Endothelial cell of umbilical vein (primary cell): ENCODE results near the gene SLC12A8. TPM values are rescaled to one million over a fixed set of nuclear protein-coding genes. Genes with fewer than 3 reads are reported as not detected.

Experiments
- BruUV-seq: library from RNA; stranded (reverse); fragments of 400-500 nt; replicated peaks from 2 replicates; lab custom pipeline; 2021; lab: Mats Ljungman, UMichigan
- CTCF ChIA-PET: fragments of 300-600, 350-600 bp; sonication (Branson Sonifier 250); formaldehyde crosslinking; loops from one replicate; lab custom pipeline; 2021; ENCODE audit warnings: antibody characterized with exemption, inconsistent platforms; lab: Charles Lee
- POLR2A ChIA-PET: fragments of 300-600, 350-600 bp; sonication (Branson Sonifier 250); formaldehyde crosslinking; loops from one replicate; lab custom pipeline; 2021; ENCODE audit warnings: antibody characterized with exemption, inconsistent platforms; lab: Charles Lee
- DNase-seq: peaks from one replicate; pipeline ENCODE4 v3.0.0-alpha.2; 2011; ENCODE audit warnings: low read depth, low spot score
- FAIRE-seq: peaks from 2 replicates; lab custom pipeline; 2011; peaks lifted over from hg19 to GRCh38; lab: Jason Lieb, UNC
- H2AFZ ChIP-seq: 2 replicates; pipeline ENCODE4 v1.6.0; 2012; ENCODE audit warnings: low read depth, low read length, control low read depth, inconsistent platforms
- H3K27ac ChIP-seq: 2 replicates; pipeline ENCODE4 v1.5.1; 2011; ENCODE audit warnings: low read depth, mild to moderate bottlenecking, control low read depth, low read length, moderate library complexity; ENCODE audit not compliant: insufficient read depth
- H3K27me3 ChIP-seq, 2 experiments: 2 replicates each; pipeline versions ENCODE4 v1.6.0 to v1.6.1; 2011; ENCODE audit warnings: low read length in 2 of 2, mixed read lengths in 1 of 2; ENCODE audit not compliant: control insufficient read depth in 2 of 2, insufficient read depth in 2 of 2
- H3K36me3 ChIP-seq, 2 experiments: 2 replicates in 1 of 2; 3 replicates in 1 of 2; pipeline ENCODE4 v1.5.1; 2011; ENCODE audit warnings: low read length in 2 of 2, mild to moderate bottlenecking in 1 of 2, moderate library complexity in 1 of 2; ENCODE audit not compliant: control insufficient read depth in 2 of 2, insufficient read depth in 2 of 2; ENCODE audit errors: extremely low read depth in 1 of 2
- H3K4me1 ChIP-seq: 3 replicates; pipeline ENCODE4 v1.5.1; 2011; ENCODE audit warnings: mild to moderate bottlenecking, low read length; ENCODE audit not compliant: control insufficient read depth, insufficient read depth; ENCODE audit errors: extremely low read depth
- H3K4me2 ChIP-seq: 2 replicates; pipeline ENCODE4 v1.6.1; 2011; ENCODE audit warnings: low read length, control low read depth, mixed read lengths; ENCODE audit not compliant: insufficient read depth
- H3K4me3 ChIP-seq, 3 experiments: fragments of 200-600 bp in 1 of 3; sonication (generic), shearing (Covaris generic) in 1 of 3; replicated peaks in 1 of 3; 2 replicates each; pipeline ENCODE4 v1.5.1; 2011 to 2016; ENCODE audit warnings: control low read depth in 3 of 3, low read length in 3 of 3, mild to moderate bottlenecking in 2 of 3, inconsistent platforms in 1 of 3, low read depth in 1 of 3, moderate library complexity in 1 of 3; ENCODE audit not compliant: insufficient read depth in 1 of 3
- H3K79me2 ChIP-seq: 2 replicates; pipeline ENCODE4 v1.6.0; 2012; ENCODE audit warnings: low read length, inconsistent platforms; ENCODE audit not compliant: control insufficient read depth, insufficient read depth
- H3K9ac ChIP-seq: replicated peaks from 2 replicates; pipeline ENCODE3; 2011; ENCODE audit warnings: low read length, control low read depth; ENCODE audit not compliant: insufficient read depth; ENCODE audit errors: extremely low read depth
- H3K9me1 ChIP-seq: replicated peaks from 3 replicates; pipeline ENCODE4 v1.6.0; 2011; ENCODE audit warnings: mild to moderate bottlenecking, low read length; ENCODE audit not compliant: control insufficient read depth, insufficient read depth; ENCODE audit errors: extremely low read depth
- H3K9me3 ChIP-seq: replicated peaks from 2 replicates; pipeline ENCODE4 v1.5.1; 2012; ENCODE audit warnings: low read length, inconsistent platforms; ENCODE audit not compliant: control insufficient read depth, insufficient read depth
- H4K20me1 ChIP-seq: replicated peaks from 2 replicates; pipeline ENCODE3; 2011; ENCODE audit warnings: mild to moderate bottlenecking, low read length; ENCODE audit not compliant: control insufficient read depth, insufficient read depth; ENCODE audit errors: extremely low read depth
- CTCF ChIP-seq, 2 donors: IDR thresholded peaks; 1 replicate in 1 of 2; 2 replicates in 1 of 2; pipeline ENCODE4 v1.5.1; 2011; ENCODE audit warnings: low read length in 2 of 2, mild to moderate bottlenecking in 2 of 2, moderate library complexity in 2 of 2, control low read depth in 1 of 2, inconsistent platforms in 1 of 2, low read depth in 1 of 2; ENCODE audit not compliant: insufficient read depth in 1 of 2; ENCODE audit errors: extremely low read depth in 1 of 2
- EZH2 ChIP-seq: IDR thresholded peaks from 2 replicates; pipeline ENCODE4 v1.6.1; 2012; ENCODE audit warnings: borderline replicate concordance, low read depth, mild to moderate bottlenecking, moderate library complexity, low read length, inconsistent platforms; ENCODE audit not compliant: severe bottlenecking
- FOS ChIP-seq: IDR thresholded peaks from 2 replicates; pipeline ENCODE4 v1.6.1; 2011; ENCODE audit warnings: mild to moderate bottlenecking, low read length, moderate library complexity, borderline replicate concordance; ENCODE audit not compliant: insufficient read depth
- GATA2 ChIP-seq: IDR thresholded peaks from 2 replicates; pipeline ENCODE4 v1.7.0; 2011; ENCODE audit warnings: low read depth, mild to moderate bottlenecking, moderate library complexity, mixed read lengths, low read length; ENCODE audit not compliant: insufficient read length, insufficient read depth
- JUN ChIP-seq: IDR thresholded peaks from 2 replicates; pipeline ENCODE4 v1.6.1; 2011; ENCODE audit warnings: borderline replicate concordance, low read depth; ENCODE audit not compliant: insufficient read length, insufficient read depth
- MAX ChIP-seq: IDR thresholded peaks from 2 replicates; pipeline ENCODE4 v1.6.1; 2011; ENCODE audit not compliant: insufficient read depth, insufficient read length
- MYC ChIP-seq: IDR thresholded peaks from one replicate; pipeline ENCODE4 v1.6.1; 2011; ENCODE audit warnings: mild to moderate bottlenecking, low read depth, low read length
- POLR2A ChIP-seq: IDR thresholded peaks from 2 replicates; pipeline ENCODE4 v1.6.1; 2012; ENCODE audit warnings: low read depth, mild to moderate bottlenecking, control low read depth, low read length
- POLR2AphosphoS5 ChIP-seq: IDR thresholded peaks from 2 replicates; pipeline ENCODE4 v1.6.1; 2012; ENCODE audit warnings: low read depth, mild to moderate bottlenecking, control low read depth, low read length, moderate library complexity; ENCODE audit not compliant: insufficient read depth
- dilution Hi-C: fragments of 300-500 bp; cut with MboI; formaldehyde crosslinking; loops from one replicate; pipeline ENCODE4 v1.15.0; 2019; ENCODE audit warnings: low sequenced_read_pairs; ENCODE audit not compliant: extremely low pct_ligation_motif_present
- intact Hi-C: fragments of 100-400 bp; cut with micrococcal nuclease; formaldehyde crosslinking; loops from one replicate; pipeline ENCODE4 v1.10.0; 2022
- polyA plus RNA-seq, 4 experiments: library from polyadenylated mRNA; depleted of rRNA in 3 of 4; stranded (reverse) in 3 of 4; unstranded in 1 of 4; fragments of >200 nt; gene quantifications; 2 replicates each; pipeline versions ENCODE4 v1.2.1 to v1.2.3, GENCODE V29; 2011 to 2012; ENCODE audit warnings: missing spikeins in 1 of 4
- total RNA-seq: library from RNA; stranded (reverse); gene quantifications from 2 replicates; pipeline ENCODE4 v1.2.3, GENCODE V29; 2021

The SLC12A8 gene
- total and polyA plus RNA-seq, 2 donors (not counting 3 experiments of a cell fraction or from before 2014, with no cell fraction given): 0.86 to 0.90 TPM

GRCh38 chr3:125090649-125091048 is 121.9 kb downstream of the SLC12A8 start:
- no peaks in the 10 kb centered on the region for H4K20me1 ChIP-seq
- no peaks in the 10 kb centered on the region for H3K9me1 ChIP-seq
- BruUV-seq: no TSS peak
- DNase-seq (no peak), FAIRE-seq (no peak)
- no peak overlapping the region for H2AFZ ChIP-seq
- dilution Hi-C loops (no loop called here), intact Hi-C loops (no loop called here)
- H3K36me3 ChIP-seq: no peaks in the 10 kb centered on the region
- H3K4me1 ChIP-seq: no peaks in the 10 kb centered on the region
- CTCF ChIA-PET: no interaction called here
- peaks cover 0 to 2% of the 10 kb centered on the region in 2 experiments for H3K27me3 ChIP-seq
- POLR2A ChIA-PET: no interaction called here
- TF ChIP-seq JUN (no peak), POLR2A (no peak), EZH2 (no peak), GATA2 (no peak), FOS (no peak), CTCF (IDR thresholded peaks at IDR 0.05; ENCODE audit: extremely low read depth in 1 of 2, insufficient read depth in 1 of 2, low read depth in 1 of 2, low read length in 2 of 2) (no peak), POLR2AphosphoS5 (no peak), MYC (no peak), MAX (no peak)
- H3K4me2 ChIP-seq: no peak overlapping the region
- H3K9me3 ChIP-seq: no peaks in the 10 kb centered on the region
- H3K4me3 ChIP-seq: no peak overlapping the region
- no peaks in the 10 kb centered on the region for H3K79me2 ChIP-seq
- H3K27ac ChIP-seq: no peak overlapping the region
- no peak overlapping the region for H3K9ac ChIP-seq
